Activated B cell treated with CpG ODN at 0.5 μM for 24 hours (primary cell): ENCODE data around the gene FYN. TPM values are rescaled to one million over a fixed set of nuclear protein-coding genes. Genes with fewer than 3 reads are reported as not detected.
A peak's percentile ranks its signal among the peaks of the same experiment; 100 is the strongest.

Experiments
- ATAC-seq: fragments of 200-7000 bp; cut with Tn5 transposase; one replicate; pipeline ENCODE4 v1.10.0; 2021; ENCODE audit warnings: low read depth, mild to moderate bottlenecking, moderate library complexity
- CTCF ChIA-PET: fragments of 350-600 bp; sonication (Branson Sonifier 250); formaldehyde crosslinking; loops from one replicate; lab custom pipeline; 2021; ENCODE audit warnings: antibody characterized with exemption; lab: Charles Lee
- POLR2A ChIA-PET: fragments of 350-600 bp; sonication (Branson Sonifier 250); formaldehyde crosslinking; loops from one replicate; lab custom pipeline; 2021; ENCODE audit warnings: antibody characterized with exemption; lab: Charles Lee
- DNase-seq: peaks from one replicate; pipeline ENCODE4 v3.0.0; 2022
- H3K27ac Mint-ChIP-seq: one replicate; pipeline ENCODE4 v1.8.0; 2020; ENCODE audit warnings: mixed read lengths
- H3K27me3 Mint-ChIP-seq: one replicate; pipeline ENCODE4 v1.8.0; 2021; ENCODE audit warnings: mixed read lengths
- H3K36me3 Mint-ChIP-seq: one replicate; pipeline ENCODE4 v1.8.0; 2021; ENCODE audit warnings: low read depth, mixed read lengths
- H3K4me1 Mint-ChIP-seq: one replicate; pipeline ENCODE4 v1.8.0; 2021; ENCODE audit warnings: mixed read lengths
- H3K4me3 Mint-ChIP-seq: one replicate; pipeline ENCODE4 v1.8.0; 2020; ENCODE audit warnings: mild to moderate bottlenecking, mixed read lengths
- H3K9me3 Mint-ChIP-seq: one replicate; pipeline ENCODE4 v1.8.0; 2020; ENCODE audit warnings: mixed read lengths
- CTCF ChIP-seq: fragments of 200-600 bp; IDR thresholded peaks from one replicate; pipeline ENCODE4 v1.8.0; 2022; ENCODE audit warnings: antibody characterized with exemption, mild to moderate bottlenecking
- intact Hi-C: fragments of 100-400 bp; cut with micrococcal nuclease; formaldehyde crosslinking; loops from one replicate; pipeline ENCODE4 v1.15.1; 2024
- total RNA-seq: library from RNA; stranded (reverse); gene quantifications from 2 replicates; pipeline ENCODE4 v1.2.3, GENCODE V29; 2022

The FYN gene
- total RNA-seq, 1 donor from 2014 or later = 64.7 TPM

- CTCF ChIA-PET = interaction anchor here (1.8 kb wide), 1 partner anchor 44 kb away, joined by 6 read pairs; no protein-coding TSS in a partner anchor
- peaks cover 29% of the 10 kb centered on the region for H3K4me1 Mint-ChIP-seq
Observed at GRCh38 chr6:111849298-111849697, 24.0 kb downstream of the FYN start.

GRCh38 chr6:111848262-111848812 is 24.9 kb downstream of the FYN start:
- intact Hi-C loops = loop anchor here (10.0 kb wide), 1 partner anchor 364 kb away; the partner anchor contains the start of gene REV3L
- DNase-seq (no peak), ATAC-seq (no peak)
- no peak overlapping the region for H3K4me3 Mint-ChIP-seq
- POLR2A ChIA-PET = no interaction called here
- no peaks in the 10 kb centered on the region for H3K36me3 Mint-ChIP-seq
- H3K9me3 Mint-ChIP-seq = no peaks in the 10 kb centered on the region
- TF ChIP-seq CTCF = no peak
- CTCF ChIA-PET = no interaction called here
- H3K4me1 Mint-ChIP-seq = peaks cover 29% of the 10 kb centered on the region
- H3K27ac Mint-ChIP-seq = no peak overlapping the region
- no peaks in the 10 kb centered on the region for H3K27me3 Mint-ChIP-seq

More at GRCh38 chr6:111849298-111849697, 24.0 kb downstream of the FYN start:
- DNase-seq = no peak
- ATAC-seq = no peak
- intact Hi-C loops = loop anchor here (10.0 kb wide), 1 partner anchor 364 kb away; the partner anchor contains the start of gene REV3L
- H3K27me3 Mint-ChIP-seq = no peaks in the 10 kb centered on the region
- POLR2A ChIA-PET = no interaction called here
- no peaks in the 10 kb centered on the region for H3K9me3 Mint-ChIP-seq
- H3K27ac Mint-ChIP-seq = no peak overlapping the region
- H3K36me3 Mint-ChIP-seq = no peaks in the 10 kb centered on the region
- H3K4me3 Mint-ChIP-seq = no peak overlapping the region
- no peak for TF ChIP-seq CTCF

- no peak for DNase-seq
- Mint-ChIP-seq H3K27ac (no peak overlapping the region), H3K27me3 (no peaks in the 10 kb centered on the region), H3K36me3 (no peaks in the 10 kb centered on the region), H3K9me3 (no peaks in the 10 kb centered on the region), H3K4me1 (peaks cover 29% of the 10 kb centered on the region), H3K4me3 (peak overlapping the region; percentile 19)
- POLR2A ChIA-PET = no interaction called here
- no peak for ATAC-seq
- TF ChIP-seq CTCF = no peak
- intact Hi-C loops = loop anchor here (10.0 kb wide), 1 partner anchor 362 kb away; the partner anchor contains the start of gene REV3L
- CTCF ChIA-PET = no interaction called here
Observed at GRCh38 chr6:111846492-111847409, 26.5 kb downstream of the FYN start.

GRCh38 chr6:111846066-111846465 is 27.2 kb downstream of the FYN start:
- Mint-ChIP-seq H3K36me3 (no peaks in the 10 kb centered on the region), H3K27ac (no peak overlapping the region), H3K9me3 (no peaks in the 10 kb centered on the region), H3K4me1 (peaks cover 26% of the 10 kb centered on the region), H3K4me3 (peak overlapping the region; percentile 20), H3K27me3 (no peaks in the 10 kb centered on the region)
- ATAC-seq = no peak
- no peak for TF ChIP-seq CTCF
- intact Hi-C loops = loop anchor here (10.0 kb wide), 1 partner anchor 361 kb away; the partner anchor contains the start of gene REV3L
- ChIA-PET POLR2A (interaction anchor here (0.7 to 3.2 kb wide), 8 partner anchors 12 to 84 kb away, joined by 3 to 42 read pairs (median 6); partner anchors contain the start of gene FYN), CTCF (interaction anchor here (1.2 to 1.4 kb wide), 2 partner anchors 9 to 41 kb away, joined by 3 to 8 read pairs; no protein-coding TSS in a partner anchor)
- DNase-seq = no peak
